WTC11 (cell line): Measurements from ENCODE around the gene PRTN3.

Source experiments
- ESRRA ChIP-seq: sonication (generic); formaldehyde crosslinking; IDR thresholded peaks from 2 replicates; pipeline ENCODE4 v1.8.1; 2022; ENCODE audit warnings: mild to moderate bottlenecking, missing genetic modification reagents, borderline replicate concordance
- ETV6 ChIP-seq: sonication (generic); formaldehyde crosslinking; IDR thresholded peaks from 2 replicates; pipeline ENCODE4 v1.8.1; 2022; ENCODE audit warnings: mild to moderate bottlenecking, missing genetic modification reagents
- RELA ChIP-seq: sonication (generic); formaldehyde crosslinking; IDR thresholded peaks from 2 replicates; pipeline ENCODE4 v1.8.1; 2022; ENCODE audit warnings: missing genetic modification reagents, mild to moderate bottlenecking, borderline replicate concordance
- SMAD3 ChIP-seq: sonication (generic); formaldehyde crosslinking; IDR thresholded peaks from 2 replicates; pipeline ENCODE4 v1.8.0; 2022; ENCODE audit warnings: missing genetic modification reagents, mild to moderate bottlenecking, borderline replicate concordance
- SP1 ChIP-seq: sonication (generic); formaldehyde crosslinking; conservative IDR thresholded peaks from 2 replicates; pipeline ENCODE4 v1.8.1; 2022; ENCODE audit warnings: missing genetic modification reagents
- ZBTB21 ChIP-seq: sonication (generic); formaldehyde crosslinking; IDR thresholded peaks from 2 replicates; pipeline ENCODE4 v1.8.1; 2023; ENCODE audit warnings: mild to moderate bottlenecking, missing genetic modification reagents, borderline replicate concordance
- ZNF121 ChIP-seq: sonication (generic); formaldehyde crosslinking; IDR thresholded peaks from 2 replicates; pipeline ENCODE4 v1.8.0; 2023; ENCODE audit warnings: missing genetic modification reagents
- TF ChIP-seq, protein P1 (sequence below): sonication (generic); formaldehyde crosslinking; IDR thresholded peaks from 2 replicates; pipeline ENCODE4 v1.8.0; 2022; ENCODE audit warnings: mild to moderate bottlenecking, missing genetic modification reagents
- TF ChIP-seq, protein P2 (sequence below): sonication (generic); formaldehyde crosslinking; IDR thresholded peaks from 2 replicates; pipeline ENCODE4 v1.8.0; 2022; ENCODE audit warnings: mild to moderate bottlenecking, missing genetic modification reagents
- TF ChIP-seq, protein P3 (sequence below): fragments of 200-600 bp; IDR thresholded peaks from 2 replicates; pipeline ENCODE4 v1.8.0; 2022; ENCODE audit warnings: antibody characterized with exemption
- TF ChIP-seq, protein P4 (sequence below): sonication (generic); formaldehyde crosslinking; conservative IDR thresholded peaks from 2 replicates; pipeline ENCODE4 v1.8.1; 2022; ENCODE audit warnings: mild to moderate bottlenecking, missing genetic modification reagents
- TF ChIP-seq, protein P5 (sequence below): sonication (generic); formaldehyde crosslinking; IDR thresholded peaks from 2 replicates; pipeline ENCODE4 v1.8.0; 2022; ENCODE audit warnings: mild to moderate bottlenecking, missing genetic modification reagents
- TF ChIP-seq, protein P6 (sequence below): sonication (generic); formaldehyde crosslinking; IDR thresholded peaks from 2 replicates; pipeline ENCODE4 v1.8.1; 2023; ENCODE audit warnings: mild to moderate bottlenecking, missing genetic modification reagents
- TF ChIP-seq, protein P7 (sequence below): fragments of 250-450 bp; sonication (Bioruptor Pico); IDR thresholded peaks from 2 replicates; pipeline ENCODE4 v2.1.2; 2022; ENCODE audit warnings: mild to moderate bottlenecking, moderate library complexity

DNA sequence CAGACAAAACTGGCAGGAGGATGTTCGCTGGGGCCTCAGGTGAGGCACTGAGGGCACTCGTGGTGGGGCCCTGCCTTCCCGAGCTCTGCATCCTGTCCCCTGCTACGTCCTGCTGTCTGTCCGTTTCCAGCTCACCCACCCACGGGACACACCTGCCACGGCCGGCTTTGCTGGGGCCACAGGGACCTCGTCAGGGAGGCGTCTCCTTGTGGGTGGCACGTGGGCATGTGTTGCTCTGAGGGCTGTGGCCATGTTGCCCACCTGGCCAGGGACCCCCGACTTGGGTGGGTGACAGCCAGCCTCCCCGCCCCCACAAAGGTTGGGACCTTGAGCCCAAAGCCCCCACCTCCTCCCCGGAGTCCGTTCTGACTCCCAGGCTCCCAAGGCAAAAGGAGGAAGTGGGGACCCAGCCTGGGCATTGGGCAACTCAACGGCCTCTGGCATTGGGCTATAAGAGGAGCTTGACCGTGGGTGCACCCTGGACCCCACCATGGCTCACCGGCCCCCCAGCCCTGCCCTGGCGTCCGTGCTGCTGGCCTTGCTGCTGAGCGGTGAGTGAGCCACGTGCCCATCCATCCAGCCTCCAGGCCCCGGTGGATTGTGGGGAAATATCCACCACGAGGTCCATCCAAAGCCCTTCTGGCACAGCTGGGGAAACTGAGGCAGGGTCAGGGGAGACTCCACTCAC is at the start of gene PRTN3:
- TF ChIP-seq SMAD3 = no peak
- TF ChIP-seq, protein P1, sequence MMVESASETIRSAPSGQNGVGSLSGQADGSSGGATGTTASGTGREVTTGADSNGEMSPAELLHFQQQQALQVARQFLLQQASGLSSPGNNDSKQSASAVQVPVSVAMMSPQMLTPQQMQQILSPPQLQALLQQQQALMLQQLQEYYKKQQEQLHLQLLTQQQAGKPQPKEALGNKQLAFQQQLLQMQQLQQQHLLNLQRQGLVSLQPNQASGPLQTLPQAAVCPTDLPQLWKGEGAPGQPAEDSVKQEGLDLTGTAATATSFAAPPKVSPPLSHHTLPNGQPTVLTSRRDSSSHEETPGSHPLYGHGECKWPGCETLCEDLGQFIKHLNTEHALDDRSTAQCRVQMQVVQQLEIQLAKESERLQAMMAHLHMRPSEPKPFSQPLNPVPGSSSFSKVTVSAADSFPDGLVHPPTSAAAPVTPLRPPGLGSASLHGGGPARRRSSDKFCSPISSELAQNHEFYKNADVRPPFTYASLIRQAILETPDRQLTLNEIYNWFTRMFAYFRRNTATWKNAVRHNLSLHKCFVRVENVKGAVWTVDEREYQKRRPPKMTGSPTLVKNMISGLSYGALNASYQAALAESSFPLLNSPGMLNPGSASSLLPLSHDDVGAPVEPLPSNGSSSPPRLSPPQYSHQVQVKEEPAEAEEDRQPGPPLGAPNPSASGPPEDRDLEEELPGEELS = no peak
- TF ChIP-seq, protein P2, sequence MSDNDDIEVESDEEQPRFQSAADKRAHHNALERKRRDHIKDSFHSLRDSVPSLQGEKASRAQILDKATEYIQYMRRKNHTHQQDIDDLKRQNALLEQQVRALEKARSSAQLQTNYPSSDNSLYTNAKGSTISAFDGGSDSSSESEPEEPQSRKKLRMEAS (CRISPR knock-in tag) = no peak
- TF ChIP-seq SP1 (CRISPR knock-in tag) = no peak
- TF ChIP-seq RELA (CRISPR knock-in tag) = no peak
- TF ChIP-seq, protein P3, sequence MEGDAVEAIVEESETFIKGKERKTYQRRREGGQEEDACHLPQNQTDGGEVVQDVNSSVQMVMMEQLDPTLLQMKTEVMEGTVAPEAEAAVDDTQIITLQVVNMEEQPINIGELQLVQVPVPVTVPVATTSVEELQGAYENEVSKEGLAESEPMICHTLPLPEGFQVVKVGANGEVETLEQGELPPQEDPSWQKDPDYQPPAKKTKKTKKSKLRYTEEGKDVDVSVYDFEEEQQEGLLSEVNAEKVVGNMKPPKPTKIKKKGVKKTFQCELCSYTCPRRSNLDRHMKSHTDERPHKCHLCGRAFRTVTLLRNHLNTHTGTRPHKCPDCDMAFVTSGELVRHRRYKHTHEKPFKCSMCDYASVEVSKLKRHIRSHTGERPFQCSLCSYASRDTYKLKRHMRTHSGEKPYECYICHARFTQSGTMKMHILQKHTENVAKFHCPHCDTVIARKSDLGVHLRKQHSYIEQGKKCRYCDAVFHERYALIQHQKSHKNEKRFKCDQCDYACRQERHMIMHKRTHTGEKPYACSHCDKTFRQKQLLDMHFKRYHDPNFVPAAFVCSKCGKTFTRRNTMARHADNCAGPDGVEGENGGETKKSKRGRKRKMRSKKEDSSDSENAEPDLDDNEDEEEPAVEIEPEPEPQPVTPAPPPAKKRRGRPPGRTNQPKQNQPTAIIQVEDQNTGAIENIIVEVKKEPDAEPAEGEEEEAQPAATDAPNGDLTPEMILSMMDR = no peak
- TF ChIP-seq, protein P4, sequence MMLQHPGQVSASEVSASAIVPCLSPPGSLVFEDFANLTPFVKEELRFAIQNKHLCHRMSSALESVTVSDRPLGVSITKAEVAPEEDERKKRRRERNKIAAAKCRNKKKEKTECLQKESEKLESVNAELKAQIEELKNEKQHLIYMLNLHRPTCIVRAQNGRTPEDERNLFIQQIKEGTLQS (CRISPR knock-in tag) = no peak
- no peak for TF ChIP-seq ZBTB21 (CRISPR knock-in tag)
- TF ChIP-seq, protein P5, sequence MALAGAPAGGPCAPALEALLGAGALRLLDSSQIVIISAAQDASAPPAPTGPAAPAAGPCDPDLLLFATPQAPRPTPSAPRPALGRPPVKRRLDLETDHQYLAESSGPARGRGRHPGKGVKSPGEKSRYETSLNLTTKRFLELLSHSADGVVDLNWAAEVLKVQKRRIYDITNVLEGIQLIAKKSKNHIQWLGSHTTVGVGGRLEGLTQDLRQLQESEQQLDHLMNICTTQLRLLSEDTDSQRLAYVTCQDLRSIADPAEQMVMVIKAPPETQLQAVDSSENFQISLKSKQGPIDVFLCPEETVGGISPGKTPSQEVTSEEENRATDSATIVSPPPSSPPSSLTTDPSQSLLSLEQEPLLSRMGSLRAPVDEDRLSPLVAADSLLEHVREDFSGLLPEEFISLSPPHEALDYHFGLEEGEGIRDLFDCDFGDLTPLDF (CRISPR knock-in tag) = no peak
- TF ChIP-seq, protein P6, sequence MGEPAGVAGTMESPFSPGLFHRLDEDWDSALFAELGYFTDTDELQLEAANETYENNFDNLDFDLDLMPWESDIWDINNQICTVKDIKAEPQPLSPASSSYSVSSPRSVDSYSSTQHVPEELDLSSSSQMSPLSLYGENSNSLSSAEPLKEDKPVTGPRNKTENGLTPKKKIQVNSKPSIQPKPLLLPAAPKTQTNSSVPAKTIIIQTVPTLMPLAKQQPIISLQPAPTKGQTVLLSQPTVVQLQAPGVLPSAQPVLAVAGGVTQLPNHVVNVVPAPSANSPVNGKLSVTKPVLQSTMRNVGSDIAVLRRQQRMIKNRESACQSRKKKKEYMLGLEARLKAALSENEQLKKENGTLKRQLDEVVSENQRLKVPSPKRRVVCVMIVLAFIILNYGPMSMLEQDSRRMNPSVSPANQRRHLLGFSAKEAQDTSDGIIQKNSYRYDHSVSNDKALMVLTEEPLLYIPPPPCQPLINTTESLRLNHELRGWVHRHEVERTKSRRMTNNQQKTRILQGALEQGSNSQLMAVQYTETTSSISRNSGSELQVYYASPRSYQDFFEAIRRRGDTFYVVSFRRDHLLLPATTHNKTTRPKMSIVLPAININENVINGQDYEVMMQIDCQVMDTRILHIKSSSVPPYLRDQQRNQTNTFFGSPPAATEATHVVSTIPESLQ = no peak
- no peak for TF ChIP-seq ETV6 (CRISPR knock-in tag)
- TF ChIP-seq ZNF121 (CRISPR knock-in tag) = no peak
- TF ChIP-seq, protein P7, sequence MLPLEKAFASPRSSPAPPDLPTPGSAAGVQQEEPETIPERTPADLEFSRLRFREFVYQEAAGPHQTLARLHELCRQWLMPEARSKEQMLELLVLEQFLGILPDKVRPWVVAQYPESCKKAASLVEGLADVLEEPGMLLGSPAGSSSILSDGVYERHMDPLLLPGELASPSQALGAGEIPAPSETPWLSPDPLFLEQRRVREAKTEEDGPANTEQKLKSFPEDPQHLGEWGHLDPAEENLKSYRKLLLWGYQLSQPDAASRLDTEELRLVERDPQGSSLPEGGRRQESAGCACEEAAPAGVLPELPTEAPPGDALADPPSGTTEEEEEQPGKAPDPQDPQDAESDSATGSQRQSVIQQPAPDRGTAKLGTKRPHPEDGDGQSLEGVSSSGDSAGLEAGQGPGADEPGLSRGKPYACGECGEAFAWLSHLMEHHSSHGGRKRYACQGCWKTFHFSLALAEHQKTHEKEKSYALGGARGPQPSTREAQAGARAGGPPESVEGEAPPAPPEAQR (CRISPR knock-in tag) = no peak
- no peak for TF ChIP-seq ESRRA (CRISPR knock-in tag)
